BJ (cell line): ENCODE data around the gene ZNF780B. TPM values are rescaled to one million over a fixed set of nuclear protein-coding genes. Genes with fewer than 3 reads are reported as not detected.

Experiments used
- CTCF ChIA-PET: fragments of 350-600 bp; formaldehyde crosslinking; extraction: SDS; loops from one replicate; lab custom pipeline; 2021; ENCODE audit warnings: antibody characterized with exemption, inconsistent platforms; lab: Yijun Ruan, JAX
- POLR2A ChIA-PET: fragments of 300-600 bp; sonication (Branson Sonifier 250); formaldehyde crosslinking; extraction: SDS; loops from one replicate; lab custom pipeline; 2021; ENCODE audit warnings: antibody characterized with exemption; lab: Charles Lee
- DNase-seq: peaks from one replicate; pipeline ENCODE4 v3.0.0-alpha.2; 2011; ENCODE audit warnings: low read depth
- H3K27me3 ChIP-seq: 2 replicates; pipeline ENCODE4 v1.6.0; 2011; ENCODE audit warnings: low read length; ENCODE audit not compliant: control insufficient read depth, insufficient read depth
- H3K36me3 ChIP-seq: 2 replicates; pipeline ENCODE4 v1.5.1; 2011; ENCODE audit warnings: low read length; ENCODE audit not compliant: control insufficient read depth, insufficient read depth
- H3K4me3 ChIP-seq: 2 replicates; pipeline ENCODE4 v1.5.1; 2011; ENCODE audit warnings: low read depth, mild to moderate bottlenecking, control low read depth, low read length
- polyA plus RNA-seq: library from polyadenylated mRNA; depleted of rRNA; stranded (reverse); fragments of >200 nt; gene quantifications from 2 replicates; pipeline ENCODE4 v1.2.3, GENCODE V29; 2011
- TF ChIP-seq, protein P1 (sequence below): IDR thresholded peaks from 2 replicates; pipeline ENCODE4 v1.5.1; 2011; ENCODE audit warnings: low read depth, mild to moderate bottlenecking, control low read depth, inconsistent platforms, low read length, moderate library complexity; ENCODE audit not compliant: insufficient read depth

The ZNF780B gene
- polyA plus RNA-seq, 1 experiment, result 2.3 TPM

DNA sequence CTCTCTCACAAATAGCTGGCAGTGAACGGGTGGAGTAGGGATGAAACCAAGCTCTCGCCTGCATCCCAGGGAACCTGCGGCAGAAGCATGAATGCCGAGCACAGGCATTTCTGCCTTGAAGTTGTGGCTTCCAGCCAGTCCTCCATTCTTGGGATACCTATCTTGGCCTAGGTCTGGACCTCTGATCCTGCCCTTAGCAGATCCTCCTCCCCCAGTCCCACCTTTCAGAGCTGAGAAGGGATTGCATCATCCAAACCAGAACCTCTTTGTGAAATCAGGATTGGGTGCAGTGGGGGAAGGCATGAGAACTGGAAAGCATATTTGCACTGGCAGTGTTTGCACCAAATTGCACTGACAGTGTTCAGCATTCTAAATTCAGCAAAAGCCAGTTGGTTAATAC lies 28.9 kb upstream of the ZNF780B start:
- ChIA-PET POLR2A (no interaction called here), CTCF (no interaction called here)
- TF ChIP-seq, protein P1, sequence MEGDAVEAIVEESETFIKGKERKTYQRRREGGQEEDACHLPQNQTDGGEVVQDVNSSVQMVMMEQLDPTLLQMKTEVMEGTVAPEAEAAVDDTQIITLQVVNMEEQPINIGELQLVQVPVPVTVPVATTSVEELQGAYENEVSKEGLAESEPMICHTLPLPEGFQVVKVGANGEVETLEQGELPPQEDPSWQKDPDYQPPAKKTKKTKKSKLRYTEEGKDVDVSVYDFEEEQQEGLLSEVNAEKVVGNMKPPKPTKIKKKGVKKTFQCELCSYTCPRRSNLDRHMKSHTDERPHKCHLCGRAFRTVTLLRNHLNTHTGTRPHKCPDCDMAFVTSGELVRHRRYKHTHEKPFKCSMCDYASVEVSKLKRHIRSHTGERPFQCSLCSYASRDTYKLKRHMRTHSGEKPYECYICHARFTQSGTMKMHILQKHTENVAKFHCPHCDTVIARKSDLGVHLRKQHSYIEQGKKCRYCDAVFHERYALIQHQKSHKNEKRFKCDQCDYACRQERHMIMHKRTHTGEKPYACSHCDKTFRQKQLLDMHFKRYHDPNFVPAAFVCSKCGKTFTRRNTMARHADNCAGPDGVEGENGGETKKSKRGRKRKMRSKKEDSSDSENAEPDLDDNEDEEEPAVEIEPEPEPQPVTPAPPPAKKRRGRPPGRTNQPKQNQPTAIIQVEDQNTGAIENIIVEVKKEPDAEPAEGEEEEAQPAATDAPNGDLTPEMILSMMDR, result no peak

DNA sequence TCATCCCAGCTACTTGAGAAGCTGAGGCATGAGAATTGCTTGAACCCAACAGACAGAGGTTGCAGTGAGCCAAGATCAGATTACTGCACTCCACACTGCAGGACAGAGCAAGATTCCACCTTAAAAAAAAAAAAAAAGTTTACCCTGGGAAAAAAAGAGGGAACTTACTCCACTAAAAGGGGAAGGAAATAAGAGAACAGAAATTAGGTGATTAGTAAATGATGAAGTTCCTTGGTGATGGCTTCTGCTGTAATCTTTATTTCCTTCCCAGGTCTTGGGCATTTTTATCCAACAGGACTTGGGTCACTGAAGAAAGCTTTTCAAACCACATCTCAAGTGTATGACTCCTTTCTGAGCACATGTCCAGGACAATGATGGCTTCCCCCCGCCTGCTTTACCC lies 25.4 kb upstream of the ZNF780B start:
- H3K36me3 ChIP-seq, result peaks cover 9% of the 10 kb centered on the region
- H3K27me3 ChIP-seq, result no peaks in the 10 kb centered on the region
- ChIA-PET CTCF (no interaction called here), POLR2A (no interaction called here)
- DNase-seq, result no peak
- TF ChIP-seq, protein P1, result no peak
- H3K4me3 ChIP-seq, result no peak overlapping the region

More for the DNA sequence above, 28.9 kb upstream of the ZNF780B start:
- no peak for DNase-seq
- Histone ChIP-seq H3K4me3 (no peak overlapping the region), H3K36me3 (peaks cover 6% of the 10 kb centered on the region), H3K27me3 (no peaks in the 10 kb centered on the region)

DNA sequence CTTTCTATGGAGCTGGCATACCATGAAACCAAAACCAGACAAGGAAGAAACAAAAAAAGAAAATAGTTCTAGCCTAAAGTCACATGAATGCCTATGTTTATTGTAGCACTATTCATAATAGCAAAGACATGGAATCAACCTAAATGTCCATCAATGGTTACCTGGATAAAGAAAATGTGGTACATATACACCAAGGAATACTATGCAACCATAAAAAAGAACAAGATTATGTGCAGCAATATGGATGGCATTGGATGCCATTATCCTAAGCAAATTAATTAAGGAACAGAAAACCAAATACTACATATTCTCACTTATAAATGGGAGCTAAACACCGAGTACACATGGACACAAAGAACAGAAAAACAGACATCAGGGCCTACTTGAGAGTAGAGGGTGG lies 24.3 kb upstream of the ZNF780B start:
- no peaks in the 10 kb centered on the region for H3K27me3 ChIP-seq
- no peak overlapping the region for H3K4me3 ChIP-seq
- TF ChIP-seq, protein P1, result no peak
- POLR2A ChIA-PET, result no interaction called here
- peaks cover 9% of the 10 kb centered on the region for H3K36me3 ChIP-seq
- CTCF ChIA-PET, result no interaction called here
- DNase-seq, result no peak

DNA sequence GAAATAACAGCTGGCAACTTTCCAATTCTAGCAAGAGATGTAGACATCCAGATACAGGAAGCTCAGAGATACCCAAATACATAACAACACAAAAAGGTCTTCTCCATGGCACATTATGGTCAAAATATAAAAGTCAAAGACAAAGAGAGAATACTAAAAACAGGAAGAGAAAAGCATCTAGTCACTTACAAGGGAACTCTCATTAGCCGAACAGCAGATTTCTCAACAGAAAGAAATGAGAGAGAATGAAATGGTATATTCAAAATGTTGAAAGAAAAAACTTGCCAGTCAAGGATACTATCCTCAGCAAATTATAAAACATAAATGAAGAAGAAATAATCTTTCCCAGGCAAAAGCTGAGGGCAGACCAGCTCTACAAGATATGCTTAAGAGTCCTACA lies 22.3 kb upstream of the ZNF780B start:
- ChIA-PET CTCF (no interaction called here), POLR2A (no interaction called here)
- no peaks in the 10 kb centered on the region for H3K27me3 ChIP-seq
- H3K36me3 ChIP-seq, result peaks cover 15% of the 10 kb centered on the region
- H3K4me3 ChIP-seq, result no peak overlapping the region
- TF ChIP-seq, protein P1, result no peak
- no peak for DNase-seq

DNA sequence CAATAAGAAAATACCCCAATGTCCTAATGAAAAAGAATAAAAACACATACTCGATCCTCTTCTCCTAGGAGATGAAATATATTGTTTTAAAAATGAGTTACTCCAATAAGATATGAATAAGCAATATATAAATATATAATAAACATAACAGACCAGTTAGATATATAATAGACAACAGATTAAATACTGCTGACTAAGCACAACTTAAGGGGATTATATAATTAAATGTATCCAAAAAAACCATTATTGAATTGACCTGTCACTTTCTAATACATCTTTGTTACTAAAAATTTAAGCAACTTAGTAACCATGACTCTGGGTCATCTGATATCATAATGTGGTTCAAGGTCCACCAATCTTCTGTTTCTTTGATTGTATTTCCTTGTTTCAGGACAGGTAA lies 14.0 kb upstream of the ZNF780B start:
- CTCF ChIA-PET, result no interaction called here
- DNase-seq, result no peak
- no peaks in the 10 kb centered on the region for H3K27me3 ChIP-seq
- no peak overlapping the region for H3K4me3 ChIP-seq
- POLR2A ChIA-PET, result no interaction called here
- H3K36me3 ChIP-seq, result peaks cover 6% of the 10 kb centered on the region
- TF ChIP-seq, protein P1, result no peak
